ENCODE measurements around the gene ADAM10.

Gene ADAM10

DNA sequence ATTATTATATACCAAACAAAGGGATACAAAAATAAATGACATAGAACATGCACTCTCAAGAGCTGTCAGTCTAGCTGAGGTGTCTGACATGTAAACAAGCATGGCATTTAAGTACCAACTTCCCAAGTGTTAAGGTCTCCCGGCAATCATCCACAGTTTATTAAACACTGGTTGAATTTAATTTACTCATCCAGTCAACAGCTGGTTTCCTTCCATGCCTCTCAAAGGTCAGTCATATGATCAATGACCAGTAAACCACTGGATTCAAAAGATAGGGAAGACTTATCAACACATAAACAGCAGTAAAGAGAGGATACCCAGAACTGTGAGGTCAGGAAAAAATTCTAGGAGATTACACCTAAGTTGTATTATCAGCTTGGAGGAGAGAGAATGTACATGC is 80.4 kb downstream of the ADAM10 start:
- DNase-seq (ENCODE audit: low read depth in 1 of 2, low spot score in 1 of 2): no peak
- no peak for TF ChIP-seq GABPA (IDR thresholded peaks at IDR 0.05; ENCODE audit: low read depth)
- TF ChIP-seq, protein P1, sequence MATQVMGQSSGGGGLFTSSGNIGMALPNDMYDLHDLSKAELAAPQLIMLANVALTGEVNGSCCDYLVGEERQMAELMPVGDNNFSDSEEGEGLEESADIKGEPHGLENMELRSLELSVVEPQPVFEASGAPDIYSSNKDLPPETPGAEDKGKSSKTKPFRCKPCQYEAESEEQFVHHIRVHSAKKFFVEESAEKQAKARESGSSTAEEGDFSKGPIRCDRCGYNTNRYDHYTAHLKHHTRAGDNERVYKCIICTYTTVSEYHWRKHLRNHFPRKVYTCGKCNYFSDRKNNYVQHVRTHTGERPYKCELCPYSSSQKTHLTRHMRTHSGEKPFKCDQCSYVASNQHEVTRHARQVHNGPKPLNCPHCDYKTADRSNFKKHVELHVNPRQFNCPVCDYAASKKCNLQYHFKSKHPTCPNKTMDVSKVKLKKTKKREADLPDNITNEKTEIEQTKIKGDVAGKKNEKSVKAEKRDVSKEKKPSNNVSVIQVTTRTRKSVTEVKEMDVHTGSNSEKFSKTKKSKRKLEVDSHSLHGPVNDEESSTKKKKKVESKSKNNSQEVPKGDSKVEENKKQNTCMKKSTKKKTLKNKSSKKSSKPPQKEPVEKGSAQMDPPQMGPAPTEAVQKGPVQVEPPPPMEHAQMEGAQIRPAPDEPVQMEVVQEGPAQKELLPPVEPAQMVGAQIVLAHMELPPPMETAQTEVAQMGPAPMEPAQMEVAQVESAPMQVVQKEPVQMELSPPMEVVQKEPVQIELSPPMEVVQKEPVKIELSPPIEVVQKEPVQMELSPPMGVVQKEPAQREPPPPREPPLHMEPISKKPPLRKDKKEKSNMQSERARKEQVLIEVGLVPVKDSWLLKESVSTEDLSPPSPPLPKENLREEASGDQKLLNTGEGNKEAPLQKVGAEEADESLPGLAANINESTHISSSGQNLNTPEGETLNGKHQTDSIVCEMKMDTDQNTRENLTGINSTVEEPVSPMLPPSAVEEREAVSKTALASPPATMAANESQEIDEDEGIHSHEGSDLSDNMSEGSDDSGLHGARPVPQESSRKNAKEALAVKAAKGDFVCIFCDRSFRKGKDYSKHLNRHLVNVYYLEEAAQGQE (IDR thresholded peaks at IDR 0.05; ENCODE audit: insufficient replicate concordance, low read depth): no peak
- TF ChIP-seq CTCF (IDR thresholded peaks at IDR 0.05; ENCODE audit: insufficient read depth, low read length): no peak
- TF ChIP-seq SPI1 (IDR thresholded peaks at IDR 0.05; ENCODE audit: borderline replicate concordance, low read depth): no peak
- no peak for TF ChIP-seq POLR2AphosphoS5 (IDR thresholded peaks at IDR 0.05; ENCODE audit: low read depth)
- no peak overlapping the region for H3K27ac ChIP-seq (replicated peaks)
- no peaks in the 10 kb centered on the region for H3K27me3 ChIP-seq (ENCODE audit: insufficient read depth, poor library complexity, severe bottlenecking)
- H3K4me3 ChIP-seq (replicated peaks; ENCODE audit: insufficient read depth, low read length): no peak overlapping the region

GRCh38 chr15:58666957-58667356 is 82.5 kb downstream of the ADAM10 start:
- no peak overlapping the region for H3K4me3 ChIP-seq (replicated peaks; ENCODE audit: insufficient read depth, low read length)
- TF ChIP-seq POLR2AphosphoS5 (IDR thresholded peaks at IDR 0.05; ENCODE audit: low read depth): no peak
- no peak for TF ChIP-seq CTCF (IDR thresholded peaks at IDR 0.05; ENCODE audit: insufficient read depth, low read length)
- TF ChIP-seq, protein P1 (IDR thresholded peaks at IDR 0.05; ENCODE audit: insufficient replicate concordance, low read depth): no peak
- TF ChIP-seq SPI1 (IDR thresholded peaks at IDR 0.05; ENCODE audit: borderline replicate concordance, low read depth): no peak
- no peak for TF ChIP-seq GABPA (IDR thresholded peaks at IDR 0.05; ENCODE audit: low read depth)
- no peaks in the 10 kb centered on the region for H3K27me3 ChIP-seq (ENCODE audit: insufficient read depth, poor library complexity, severe bottlenecking)
- no peak overlapping the region for H3K27ac ChIP-seq (replicated peaks)
- no peak for DNase-seq (ENCODE audit: low read depth in 1 of 2, low spot score in 1 of 2)

DNA sequence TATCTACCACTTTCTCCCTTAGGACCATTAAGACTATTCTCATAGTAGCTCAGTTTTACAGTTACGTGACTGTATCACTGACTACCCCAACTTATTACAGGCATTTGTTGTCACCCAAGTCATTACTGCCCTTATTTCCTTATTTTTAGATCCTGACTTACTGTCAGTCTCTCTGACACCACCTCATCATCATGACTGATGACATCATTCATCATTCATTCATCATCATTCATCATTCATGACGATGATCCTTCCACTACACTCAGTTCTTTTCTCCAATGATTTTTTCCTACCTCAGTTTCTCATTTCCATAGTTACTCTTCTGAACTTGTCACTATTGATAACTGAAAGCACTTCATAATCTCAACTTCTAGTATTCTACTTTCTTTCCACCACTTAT is 83.8 kb downstream of the ADAM10 start:
- no peak for DNase-seq (ENCODE audit: low read depth in 1 of 2, low spot score in 1 of 2)

More for the DNA sequence above, 83.8 kb downstream of the ADAM10 start:
- Histone ChIP-seq H3K27ac (replicated peaks) (no peak overlapping the region), H3K27me3 (ENCODE audit: insufficient read depth, poor library complexity, severe bottlenecking) (no peaks in the 10 kb centered on the region), H3K4me3 (replicated peaks; ENCODE audit: insufficient read depth, low read length) (no peak overlapping the region)
- TF ChIP-seq CTCF (IDR thresholded peaks at IDR 0.05; ENCODE audit: insufficient read depth, low read length) (no peak), GABPA (IDR thresholded peaks at IDR 0.05; ENCODE audit: low read depth) (no peak), POLR2AphosphoS5 (IDR thresholded peaks at IDR 0.05; ENCODE audit: low read depth) (no peak), SPI1 (IDR thresholded peaks at IDR 0.05; ENCODE audit: borderline replicate concordance, low read depth) (no peak)
- TF ChIP-seq, protein P1 (IDR thresholded peaks at IDR 0.05; ENCODE audit: insufficient replicate concordance, low read depth): no peak

Measured in HL-60 (cell line).